Mononuclear cell (primary cell): Measurements from ENCODE around the gene OBSCN. TPM values are rescaled to one million over a fixed set of nuclear protein-coding genes. Genes with fewer than 3 reads are reported as not detected.

Source experiments
- H3K27me3 ChIP-seq: 2 replicates; pipeline ENCODE4 v1.6.0; 2011; ENCODE audit warnings: low read length, control low read depth; ENCODE audit not compliant: insufficient read depth
- H3K4me1 ChIP-seq: 2 replicates; pipeline ENCODE4 v1.5.1; 2011; ENCODE audit warnings: mild to moderate bottlenecking, low read length, control low read depth; ENCODE audit not compliant: insufficient read depth
- H3K4me3 ChIP-seq: 2 replicates; pipeline ENCODE4 v1.5.1; 2011; ENCODE audit warnings: mild to moderate bottlenecking, low read length, moderate library complexity
- H3K9me3 ChIP-seq: 2 replicates; pipeline ENCODE4 v1.5.1; 2011; ENCODE audit warnings: low read depth, mild to moderate bottlenecking, control low read depth, low read length
- total RNA-seq: library from RNA; depleted of rRNA; stranded (reverse); fragments of >200 nt; gene quantifications from one replicate; pipeline ENCODE4 v1.2.3, GENCODE V29; 2012

The OBSCN gene
- total RNA-seq, 1 donor = 26.3 TPM

DNA sequence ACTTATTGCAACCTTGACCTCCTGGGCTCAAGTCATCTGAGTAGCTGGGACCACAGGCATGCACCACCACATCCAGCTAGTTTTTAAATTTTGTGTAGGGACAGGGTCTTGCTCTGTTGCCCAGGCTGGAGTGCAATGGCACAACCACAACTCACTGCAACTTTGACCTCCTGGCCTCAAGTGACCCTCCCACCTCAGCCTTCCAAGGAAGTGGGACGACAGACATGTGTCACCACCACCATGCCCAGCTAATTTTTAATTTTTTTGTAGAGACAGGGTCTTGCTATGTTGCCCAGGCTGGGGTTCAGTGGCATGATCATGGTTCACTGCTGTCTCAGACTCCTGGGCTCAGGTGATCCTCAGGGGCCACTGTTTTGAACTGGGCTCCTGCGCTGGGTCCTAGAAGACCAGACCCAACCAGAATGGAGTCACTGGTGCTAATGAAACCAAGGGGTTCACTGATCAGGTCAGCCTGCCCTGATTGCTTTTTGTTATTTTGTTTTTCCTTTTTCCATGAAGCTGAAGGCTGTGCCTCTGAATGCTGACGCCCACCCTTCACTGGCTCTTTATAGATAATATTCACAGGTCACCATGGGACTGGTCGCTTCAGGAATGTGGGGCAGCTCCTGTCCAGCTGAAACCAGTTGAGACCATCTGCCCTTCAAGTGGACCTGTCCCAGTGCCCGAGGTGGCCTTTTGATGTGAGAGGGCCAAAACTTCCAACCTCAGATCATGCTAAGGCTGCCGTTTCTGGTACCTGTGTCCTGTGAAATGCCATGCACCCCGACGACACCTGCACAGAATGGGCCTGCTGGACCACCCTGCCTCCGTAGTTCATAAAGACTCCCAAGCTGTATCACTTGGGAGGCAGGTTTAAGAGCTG lies 203.9 kb downstream of the OBSCN start:
- Histone ChIP-seq H3K27me3 (peaks cover 9% of the 10 kb centered on the region), H3K4me3 (no peak overlapping the region), H3K4me1 (peaks cover 24% of the 10 kb centered on the region), H3K9me3 (no peaks in the 10 kb centered on the region)

DNA sequence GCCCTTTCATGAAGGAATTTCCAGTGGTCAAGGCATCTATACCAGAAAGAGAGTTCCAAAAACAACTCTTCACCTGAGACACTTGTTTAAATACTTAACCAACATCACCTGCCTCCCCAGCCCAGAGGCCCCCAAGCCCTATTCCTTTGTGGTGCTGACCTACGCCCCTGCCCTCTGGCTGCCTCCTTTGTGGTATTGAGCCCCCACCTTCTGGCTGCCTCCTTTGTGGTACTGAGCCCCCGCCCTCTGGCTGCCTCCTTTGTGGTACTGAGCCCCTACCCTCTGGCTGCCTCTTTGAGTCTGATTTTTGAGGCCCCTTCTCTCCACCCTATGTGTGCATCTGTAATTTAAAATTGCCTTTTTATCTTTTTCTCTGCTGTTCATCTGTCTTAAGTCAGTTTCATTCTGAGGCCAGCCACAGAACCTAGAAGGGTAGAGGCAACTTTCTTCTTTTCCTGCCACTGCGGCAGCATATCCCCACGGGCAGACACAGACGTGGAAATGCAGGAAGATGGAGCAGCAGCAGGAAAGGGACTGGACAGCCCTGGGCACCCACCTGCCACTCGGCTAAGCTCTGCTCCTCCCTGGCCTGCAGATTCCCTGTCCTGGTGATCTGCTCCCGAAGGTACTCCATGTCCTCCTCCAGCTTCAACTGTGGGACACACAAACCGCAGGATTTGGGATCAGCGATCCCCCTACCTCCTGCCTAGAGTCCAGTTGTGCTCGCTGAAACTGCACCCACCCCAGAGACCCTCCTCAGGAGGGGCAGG lies 205.6 kb downstream of the OBSCN start:
- H3K9me3 ChIP-seq = no peaks in the 10 kb centered on the region
- peaks cover 23% of the 10 kb centered on the region for H3K27me3 ChIP-seq
- H3K4me1 ChIP-seq = peaks cover 11% of the 10 kb centered on the region
- H3K4me3 ChIP-seq = no peak overlapping the region

DNA sequence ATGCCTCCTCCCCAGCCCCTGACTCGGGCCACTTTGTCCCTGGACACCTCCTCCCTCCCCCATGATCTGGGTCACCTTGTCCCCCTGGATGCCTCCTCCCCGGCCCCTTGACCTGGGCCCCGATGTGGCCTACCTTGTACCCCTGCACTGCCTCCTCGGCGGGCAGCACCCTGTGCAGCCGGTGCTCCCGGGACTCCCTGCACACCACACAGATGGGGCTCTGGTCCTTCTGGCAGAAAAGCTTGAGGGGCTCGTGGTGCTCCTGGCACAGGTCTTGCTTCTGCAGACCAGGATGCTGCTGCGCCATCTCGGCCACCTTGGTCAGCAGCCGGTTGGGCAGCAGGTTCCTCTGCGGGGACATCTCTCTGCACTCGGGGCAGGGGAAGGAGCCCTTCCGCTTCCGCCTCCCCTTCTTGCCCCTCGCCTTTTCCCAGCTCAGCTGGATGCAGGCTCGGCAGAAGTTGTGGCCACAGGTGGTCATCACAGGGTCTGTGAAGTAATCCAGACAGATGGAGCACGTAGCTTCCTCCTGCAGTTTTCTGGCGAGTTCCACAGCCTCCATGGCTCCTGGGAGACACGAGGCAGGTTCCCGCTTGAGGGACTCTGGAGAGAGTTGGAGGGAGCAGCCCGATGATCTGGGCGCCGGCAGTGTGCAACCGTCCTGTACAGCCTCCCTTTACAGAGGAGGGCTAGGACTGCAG lies 206.8 kb downstream of the OBSCN start:
- Histone ChIP-seq H3K27me3 (peaks cover 28% of the 10 kb centered on the region), H3K4me3 (no peak overlapping the region), H3K9me3 (no peaks in the 10 kb centered on the region), H3K4me1 (peaks cover 11% of the 10 kb centered on the region)

DNA sequence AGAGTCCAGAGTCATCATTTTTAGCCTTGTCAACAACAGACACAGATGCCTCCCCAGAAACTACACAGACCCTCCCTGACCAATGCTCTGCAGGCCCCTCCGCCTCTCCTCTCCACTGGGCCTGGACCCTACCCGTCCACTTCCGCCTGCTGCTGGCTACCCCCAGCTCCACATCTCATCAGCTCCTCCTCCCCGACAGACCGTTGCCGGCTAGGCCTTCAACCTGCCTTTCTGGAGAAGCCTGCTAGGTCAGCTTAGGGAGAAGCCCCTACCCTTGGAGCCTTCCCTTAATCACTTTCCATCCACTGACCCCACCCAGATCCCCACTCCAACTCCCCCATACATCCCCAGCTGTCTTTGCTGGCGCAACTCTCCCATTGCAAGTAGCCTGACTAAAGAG lies 207.4 kb downstream of the OBSCN start:
- Histone ChIP-seq H3K4me1 (peaks cover 11% of the 10 kb centered on the region), H3K9me3 (no peaks in the 10 kb centered on the region), H3K27me3 (peaks cover 28% of the 10 kb centered on the region), H3K4me3 (no peak overlapping the region)

DNA sequence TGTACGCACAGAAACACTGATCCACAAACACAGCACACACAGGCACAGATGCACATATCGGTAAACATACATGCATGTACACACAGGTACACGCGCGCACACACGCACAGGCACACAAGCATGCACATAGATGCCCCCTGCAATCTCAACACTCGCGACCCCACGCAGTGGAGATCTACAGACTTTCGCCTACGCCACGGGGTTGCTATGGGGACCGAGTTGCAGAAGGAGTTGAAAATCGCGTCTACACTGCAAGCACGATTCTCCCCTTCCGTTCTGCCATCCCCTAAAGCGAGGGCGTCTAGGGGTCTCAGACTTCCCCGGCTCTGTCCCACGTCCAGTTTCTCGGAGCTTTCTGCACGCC lies 208.0 kb downstream of the OBSCN start:
- Histone ChIP-seq H3K4me3 (no peak overlapping the region), H3K9me3 (no peaks in the 10 kb centered on the region), H3K27me3 (peaks cover 28% of the 10 kb centered on the region), H3K4me1 (peaks cover 11% of the 10 kb centered on the region)

DNA sequence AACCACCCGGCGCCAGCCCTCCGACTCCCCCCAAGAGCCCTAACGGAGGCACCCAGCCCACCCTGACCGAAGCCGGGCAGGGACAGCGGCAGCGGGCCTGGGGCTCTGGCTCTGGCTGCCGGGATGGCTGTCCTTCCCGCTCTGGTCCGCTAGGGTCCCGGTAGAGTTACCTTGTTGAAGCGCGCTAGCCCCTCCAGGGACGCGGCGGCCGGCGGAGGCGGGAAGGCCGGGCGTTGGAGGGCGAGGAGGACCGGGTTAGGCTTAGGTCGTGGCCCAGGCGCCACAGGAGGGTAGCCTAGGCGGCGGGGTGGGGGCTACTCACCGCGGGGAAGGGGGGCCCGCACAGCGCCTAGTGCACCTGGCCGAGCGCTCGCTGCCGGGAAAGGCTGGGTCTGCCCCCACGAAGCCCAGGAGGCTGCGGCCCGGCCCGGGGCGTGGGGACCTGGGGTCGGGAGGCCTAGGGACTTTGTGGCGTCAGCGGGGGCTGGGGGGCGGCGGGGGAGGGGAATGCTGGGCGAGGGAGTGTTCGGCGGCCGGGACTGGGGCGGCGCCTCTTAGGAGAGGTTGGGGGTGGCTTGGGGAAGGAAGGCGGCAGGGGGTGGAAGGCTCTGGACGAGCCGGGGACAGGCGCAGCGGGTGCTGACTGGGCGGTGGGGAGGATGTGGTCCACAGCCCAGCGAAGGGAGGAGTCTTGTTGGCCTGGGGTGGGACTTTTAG lies 208.5 kb downstream of the OBSCN start, which contains the start of gene TRIM17:
Gene TRIM17, minus strand, starts transcription at position 645 of the 717 bp plus-strand sequence. CDS start 1,789 bp downstream, outside the sequence.
- Histone ChIP-seq H3K9me3 (no peaks in the 10 kb centered on the region), H3K27me3 (peaks cover 28% of the 10 kb centered on the region), H3K4me1 (peaks cover 11% of the 10 kb centered on the region), H3K4me3 (no peak within 1 kb of the TSS)

DNA sequence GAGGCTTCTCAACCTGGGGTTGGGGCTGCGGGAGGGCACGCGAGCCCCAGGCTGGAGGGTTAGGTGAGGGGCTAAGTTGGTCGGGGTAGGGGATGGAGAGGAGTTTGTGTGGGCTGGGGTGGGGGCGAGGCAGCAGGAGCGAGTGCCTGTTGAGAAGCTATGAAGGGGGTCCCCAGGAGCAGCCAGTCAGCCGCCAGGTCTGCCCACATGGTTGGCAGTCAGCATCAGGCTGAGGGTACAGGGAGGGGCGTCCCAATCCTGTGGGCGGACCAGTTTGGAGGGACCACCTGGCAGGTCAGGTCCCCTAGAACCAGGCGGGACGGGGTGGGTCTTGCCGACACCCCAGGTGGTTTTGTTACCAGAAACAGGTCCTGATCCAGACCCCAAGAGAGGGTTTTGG lies 209.2 kb downstream of the OBSCN start:
- H3K9me3 ChIP-seq = no peaks in the 10 kb centered on the region
- H3K27me3 ChIP-seq = peaks cover 28% of the 10 kb centered on the region
- no peak overlapping the region for H3K4me3 ChIP-seq
- H3K4me1 ChIP-seq = peaks cover 11% of the 10 kb centered on the region

DNA sequence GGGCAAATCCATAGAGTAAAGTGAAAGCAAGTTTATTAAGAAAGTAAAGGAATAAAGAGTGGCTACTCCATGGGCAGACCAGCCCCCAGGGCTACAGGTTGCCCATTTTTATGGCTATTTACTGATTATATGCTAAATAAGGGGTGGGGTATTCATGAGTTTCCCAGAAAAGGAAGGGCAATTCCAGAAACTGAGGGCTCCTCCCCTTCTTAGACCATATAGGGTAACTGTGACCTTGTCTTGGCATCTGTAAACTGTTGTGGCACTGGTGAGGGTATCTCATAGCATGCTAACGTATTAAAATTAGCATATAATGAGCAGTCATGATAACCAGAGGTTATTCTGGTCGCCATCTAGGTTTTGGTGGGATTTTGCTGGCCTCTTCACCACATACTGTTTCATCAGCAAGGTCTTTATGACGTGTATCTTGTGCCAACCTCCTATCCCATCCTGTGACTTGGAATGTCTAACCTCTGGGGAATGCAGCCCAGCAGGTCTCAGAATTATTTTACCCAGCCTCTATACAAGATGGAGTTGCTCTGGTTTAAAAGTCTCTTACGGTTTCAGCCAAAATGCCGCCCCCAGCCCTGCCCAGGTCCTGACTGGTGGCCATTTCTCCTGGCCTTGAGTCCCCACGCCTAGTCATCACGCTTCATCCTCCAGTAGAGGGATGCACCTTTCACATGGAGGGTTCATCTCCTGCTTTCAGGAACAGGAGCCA lies 209.8 kb downstream of the OBSCN start:
- no peaks in the 10 kb centered on the region for H3K9me3 ChIP-seq
- H3K27me3 ChIP-seq = peaks cover 31% of the 10 kb centered on the region
- no peak overlapping the region for H3K4me3 ChIP-seq
- H3K4me1 ChIP-seq = peaks cover 11% of the 10 kb centered on the region

DNA sequence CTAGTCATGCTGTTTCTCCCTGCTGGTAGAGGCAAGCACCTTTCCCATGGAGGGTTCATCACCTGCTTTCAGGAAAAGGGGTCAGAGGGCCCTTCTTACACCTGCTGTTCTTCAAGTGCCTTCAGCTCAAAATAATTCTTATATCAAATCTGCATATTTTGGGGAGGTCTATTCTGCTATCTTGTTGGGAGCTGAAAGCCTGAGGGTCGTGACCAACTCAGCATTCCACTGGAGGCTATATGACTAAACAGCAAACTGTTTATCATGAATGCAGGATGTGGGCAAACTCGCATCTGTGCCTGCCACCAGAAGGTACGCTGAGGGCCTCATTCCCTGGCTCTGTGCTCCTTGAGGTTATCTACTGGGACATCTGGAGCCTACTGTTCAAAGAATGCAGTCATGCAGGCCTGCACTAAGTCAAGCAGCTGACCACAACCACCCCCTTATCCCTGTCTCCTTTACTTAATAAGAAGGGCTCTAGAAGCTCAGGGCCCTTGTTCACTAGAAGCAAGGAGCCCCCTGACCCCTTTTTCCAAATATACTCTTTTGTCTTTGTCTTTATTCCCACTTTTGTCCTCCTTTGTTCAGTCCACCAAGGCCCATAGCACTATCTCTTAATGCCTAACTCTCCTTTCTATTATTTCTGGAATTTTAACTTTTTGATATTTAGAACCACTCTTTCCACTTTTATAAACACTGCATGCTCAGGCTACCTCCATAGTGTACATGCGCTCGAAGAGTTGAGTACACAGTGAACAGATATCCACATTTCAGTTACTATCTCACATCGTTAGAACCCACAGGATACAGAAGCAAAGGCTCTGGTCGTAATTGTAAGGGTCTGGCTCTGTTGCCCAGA lies 213.4 kb downstream of the OBSCN start:
- Histone ChIP-seq H3K4me1 (peaks cover 1% of the 10 kb centered on the region), H3K27me3 (peaks cover 22% of the 10 kb centered on the region), H3K4me3 (no peak overlapping the region), H3K9me3 (no peaks in the 10 kb centered on the region)

DNA sequence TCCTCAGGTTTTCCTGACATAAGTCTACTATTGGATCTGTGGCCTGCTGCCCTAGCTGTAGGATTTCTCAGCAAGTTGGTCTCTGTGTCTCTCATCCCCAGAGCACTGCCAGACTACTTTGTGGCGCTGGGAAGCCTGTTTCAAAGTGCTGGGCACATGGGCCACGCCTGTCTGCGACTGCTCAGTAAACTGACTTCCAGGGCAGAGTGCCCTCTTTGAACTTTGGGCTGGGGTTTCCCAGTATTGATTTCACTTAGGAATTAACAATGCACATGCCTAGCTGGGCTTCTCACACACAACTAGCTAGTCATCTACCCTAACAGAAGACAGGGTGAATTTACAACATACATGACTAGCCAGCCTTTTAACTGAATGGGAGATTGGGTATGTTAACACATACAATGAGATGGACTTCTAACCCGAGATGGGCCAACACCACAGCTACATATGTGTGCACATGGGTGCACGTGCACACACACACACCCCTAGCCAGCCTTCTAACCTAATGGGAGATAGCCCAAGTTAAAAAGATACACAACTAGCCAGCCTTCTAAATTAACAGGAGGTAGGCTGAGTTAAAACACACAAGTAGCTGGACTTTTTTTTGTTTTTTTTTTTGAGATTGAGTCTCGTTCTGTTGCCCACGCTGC lies 215.7 kb downstream of the OBSCN start:
- H3K4me3 ChIP-seq = no peak overlapping the region
- peaks cover 8% of the 10 kb centered on the region for H3K27me3 ChIP-seq
- H3K4me1 ChIP-seq = no peaks in the 10 kb centered on the region
- H3K9me3 ChIP-seq = no peaks in the 10 kb centered on the region

DNA sequence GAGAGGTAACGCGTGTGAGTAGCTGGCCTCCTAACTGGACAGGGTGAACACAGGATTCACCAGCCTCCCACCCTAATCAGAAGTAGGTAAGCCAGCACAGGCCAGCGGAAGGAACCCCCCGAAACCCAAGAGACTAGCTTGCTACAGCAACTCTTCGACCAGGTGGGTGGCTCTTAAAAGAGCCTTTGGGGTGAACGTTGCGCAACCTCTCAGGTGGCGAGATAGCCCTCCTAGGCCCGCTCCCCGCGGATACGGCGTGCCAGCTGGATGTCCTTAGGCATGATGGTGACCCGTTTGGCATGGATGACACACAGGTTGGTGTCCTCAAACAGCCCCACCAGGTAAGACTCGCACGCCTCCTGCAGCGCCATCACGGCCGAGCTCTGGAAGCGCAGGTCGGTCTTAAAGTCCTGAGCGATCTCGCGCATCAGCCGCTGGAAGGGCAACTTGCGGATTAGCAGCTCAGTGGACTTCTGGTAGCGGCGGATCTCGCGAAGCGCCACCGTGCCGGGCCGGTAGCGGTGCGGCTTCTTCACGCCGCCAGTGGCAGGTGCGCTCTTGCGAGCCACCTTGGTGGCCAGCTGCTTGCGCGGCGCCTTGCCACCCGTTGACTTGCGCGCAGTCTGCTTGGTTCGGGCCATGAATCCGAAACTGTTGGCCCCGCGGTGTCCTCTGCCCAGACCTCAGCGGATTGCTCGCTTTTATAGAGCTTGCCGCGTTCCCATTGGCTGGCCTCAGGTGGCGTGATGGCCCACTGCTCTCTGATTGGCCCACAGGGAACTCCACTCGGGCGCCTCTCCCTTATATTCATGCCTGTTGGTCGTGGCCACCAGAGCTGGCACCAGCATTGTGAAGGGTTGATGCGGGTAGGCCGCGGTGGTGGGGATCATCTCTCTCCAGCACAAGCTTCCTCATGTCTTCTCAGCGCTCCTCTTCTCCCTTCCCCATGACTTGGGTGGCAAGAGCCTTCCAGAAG lies 217.1 kb downstream of the OBSCN start:
- no peaks in the 10 kb centered on the region for H3K9me3 ChIP-seq
- peaks cover 3% of the 10 kb centered on the region for H3K27me3 ChIP-seq
- H3K4me1 ChIP-seq = no peaks in the 10 kb centered on the region
- H3K4me3 ChIP-seq = no peak overlapping the region

DNA sequence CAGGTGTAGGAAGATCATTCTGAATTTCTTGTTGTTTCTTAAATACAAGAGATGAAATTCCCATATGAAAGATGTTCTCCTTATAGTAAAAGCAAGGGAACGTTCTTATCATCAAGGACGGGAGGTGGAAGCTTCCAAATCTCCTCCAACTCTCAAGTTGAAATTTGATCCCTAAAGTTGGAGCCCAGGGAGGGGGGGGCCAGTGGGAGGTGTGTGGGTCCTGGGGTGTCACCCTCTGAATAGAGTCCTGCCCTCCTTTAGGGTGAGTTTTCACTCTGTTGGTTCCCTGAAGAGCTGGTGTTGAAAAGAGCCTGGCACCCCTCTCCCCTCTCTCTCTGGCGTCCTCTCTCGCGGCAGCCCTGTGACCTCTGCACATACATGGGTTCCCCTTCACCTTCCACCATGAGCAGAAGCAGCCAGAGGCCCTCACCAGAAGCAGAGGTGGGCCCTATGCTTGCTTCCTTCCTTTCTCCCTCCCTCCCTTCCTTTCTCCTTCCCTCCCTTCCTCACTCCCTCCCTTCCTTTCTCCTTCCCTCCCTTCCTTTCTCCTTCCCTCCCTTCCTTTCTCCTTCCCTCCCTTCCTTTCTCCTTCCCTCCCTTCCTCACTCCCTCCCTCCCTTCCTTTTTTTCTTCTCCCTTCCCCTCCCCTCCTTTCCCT lies 218.8 kb downstream of the OBSCN start:
- no peak overlapping the region for H3K4me3 ChIP-seq
- no peaks in the 10 kb centered on the region for H3K9me3 ChIP-seq
- H3K27me3 ChIP-seq = peaks cover 3% of the 10 kb centered on the region
- H3K4me1 ChIP-seq = no peaks in the 10 kb centered on the region
